H1 (cell line): Measurements from ENCODE around the gene MKLN1. TPM values are rescaled to one million over a fixed set of nuclear protein-coding genes. Genes with fewer than 3 reads are reported as not detected.

Source experiments
- CTCF ChIA-PET: fragments of 300-600 bp; sonication (Branson Sonifier 250); formaldehyde crosslinking; loops from one replicate; lab custom pipeline; 2021; ENCODE audit not compliant: partially characterized antibody; lab: Charles Lee
- POLR2A ChIA-PET: fragments of 300-600 bp; sonication (Branson Sonifier 250); formaldehyde crosslinking; loops from one replicate; lab custom pipeline; 2021; ENCODE audit warnings: inconsistent platforms; ENCODE audit not compliant: partially characterized antibody; lab: Charles Lee
- DNase-seq, 2 experiments: peaks; one replicate each; pipeline versions ENCODE4 v3.0.0 to v3.0.0-alpha.2; 2010 to 2022; ENCODE audit warnings: low spot score in 2 of 2, low read depth in 1 of 2, mixed read lengths in 1 of 2
- FAIRE-seq: peaks from 2 replicates; lab custom pipeline; 2011; peaks lifted over from hg19 to GRCh38; lab: Jason Lieb, UNC
- H2AFZ ChIP-seq: 2 replicates; pipeline ENCODE4 v1.8.1; 2012; ENCODE audit warnings: low read length, inconsistent platforms
- H2AK5ac ChIP-seq: 2 replicates; pipeline ENCODE4 v1.6.1; 2013; ENCODE audit warnings: low read depth, low read length
- H2BK120ac ChIP-seq: replicated peaks from 2 replicates; pipeline ENCODE3; 2013; ENCODE audit warnings: low read depth, low read length, inconsistent platforms
- H2BK12ac ChIP-seq: 2 replicates; pipeline ENCODE4 v1.6.1; 2013; ENCODE audit warnings: low read depth, low read length
- H2BK15ac ChIP-seq: 2 replicates; pipeline ENCODE4 v1.6.1; 2013; ENCODE audit warnings: low read length
- H2BK20ac ChIP-seq: 2 replicates; pipeline ENCODE4 v1.6.1; 2013; ENCODE audit warnings: low read length
- H2BK5ac ChIP-seq: 2 replicates; pipeline ENCODE4 v1.6.1; 2013; ENCODE audit warnings: low read depth, low read length
- H3K14ac ChIP-seq: 2 replicates; pipeline ENCODE4 v1.6.1; 2013; ENCODE audit warnings: inconsistent platforms; ENCODE audit not compliant: insufficient read length
- H3K18ac ChIP-seq: 2 replicates; pipeline ENCODE4 v1.6.1; 2013; ENCODE audit warnings: low read length; ENCODE audit errors: extremely low read depth
- H3K23ac ChIP-seq: 2 replicates; pipeline ENCODE4 v1.6.1; 2013; ENCODE audit warnings: inconsistent platforms; ENCODE audit not compliant: insufficient read length
- H3K23me2 ChIP-seq: 2 replicates; pipeline ENCODE4 v1.6.1; 2013; ENCODE audit warnings: low read depth, low read length
- H3K27ac ChIP-seq: 2 replicates; pipeline ENCODE4 v1.6.1; 2011; ENCODE audit warnings: low read depth, low read length, inconsistent platforms
- H3K27me3 ChIP-seq, 4 experiments: replicated peaks in 1 of 4; 1 replicate in 1 of 4; 2 replicates in 3 of 4; pipeline versions ENCODE4 v1.6.1 to v1.8.1; 2011 to 2013; ENCODE audit warnings: low read length in 3 of 4, mild to moderate bottlenecking in 3 of 4, inconsistent platforms in 2 of 4, mixed read lengths in 2 of 4, moderate library complexity in 1 of 4; ENCODE audit not compliant: control insufficient read depth in 3 of 4, insufficient read depth in 3 of 4; ENCODE audit errors: extremely low read depth in 1 of 4
- H3K36me3 ChIP-seq, 4 experiments: 2 replicates each; pipeline versions ENCODE4 v1.6.1 to v1.8.1; 2011 to 2013; ENCODE audit warnings: mild to moderate bottlenecking in 4 of 4, low read length in 3 of 4, moderate library complexity in 2 of 4, control low read depth in 1 of 4, inconsistent platforms in 1 of 4; ENCODE audit not compliant: insufficient read depth in 4 of 4, control insufficient read depth in 2 of 4
- H3K4ac ChIP-seq: replicated peaks from 2 replicates; pipeline ENCODE3; 2013; ENCODE audit warnings: low read length, low read depth, mixed read lengths, inconsistent platforms; ENCODE audit not compliant: insufficient read length
- H3K4me1 ChIP-seq, 4 experiments: replicated peaks in 1 of 4; 1 replicate in 1 of 4; 2 replicates in 3 of 4; pipeline versions ENCODE4 v1.6.1 to v1.8.1; 2011 to 2013; ENCODE audit warnings: low read length in 3 of 4, inconsistent platforms in 2 of 4, mixed read lengths in 1 of 4; ENCODE audit not compliant: insufficient read depth in 4 of 4, control insufficient read depth in 3 of 4
- H3K4me2 ChIP-seq, 2 experiments: 2 replicates each; pipeline versions ENCODE4 v1.6.1 to v1.8.1; 2011 to 2013; ENCODE audit warnings: low read depth in 2 of 2, low read length in 2 of 2, control low read depth in 1 of 2, inconsistent platforms in 1 of 2, mild to moderate bottlenecking in 1 of 2; ENCODE audit not compliant: insufficient read depth in 1 of 2
- H3K4me3 ChIP-seq, 4 experiments: fragments of 200-600, 300-600 bp in 1 of 4; sonication (generic), shearing (Covaris generic), sonication (Bioruptor Twin) in 1 of 4; 2 replicates each; pipeline versions ENCODE4 v1.5.1 to v1.8.1; 2011 to 2016; ENCODE audit warnings: low read length in 4 of 4, low read depth in 3 of 4, control low read depth in 2 of 4, inconsistent platforms in 2 of 4, mild to moderate bottlenecking in 2 of 4, mixed read lengths in 1 of 4, moderate library complexity in 1 of 4; ENCODE audit not compliant: insufficient read depth in 2 of 4; ENCODE audit errors: extremely low read depth in 1 of 4
- H3K56ac ChIP-seq: replicated peaks from 2 replicates; pipeline ENCODE3; 2013; ENCODE audit warnings: low read depth, mild to moderate bottlenecking, mixed read lengths, low read length, inconsistent platforms; ENCODE audit not compliant: insufficient read length
- H3K79me1 ChIP-seq: 2 replicates; pipeline ENCODE4 v1.6.1; 2013; ENCODE audit warnings: low read depth, low read length, control low read depth
- H3K79me2 ChIP-seq, 2 experiments: 2 replicates each; pipeline versions ENCODE4 v1.6.1 to v1.8.1; 2012 to 2013; ENCODE audit warnings: low read length in 2 of 2, mild to moderate bottlenecking in 2 of 2, inconsistent platforms in 1 of 2; ENCODE audit not compliant: insufficient read depth in 2 of 2, control insufficient read depth in 1 of 2
- H3K9ac ChIP-seq, 4 experiments: replicated peaks in 1 of 4; 1 replicate in 1 of 4; 2 replicates in 3 of 4; pipeline versions ENCODE4 v1.6.1 to v1.8.1; 2011 to 2013; ENCODE audit warnings: low read depth in 3 of 4, low read length in 3 of 4, control low read depth in 2 of 4, mild to moderate bottlenecking in 2 of 4, moderate library complexity in 2 of 4, inconsistent platforms in 1 of 4; ENCODE audit errors: extremely low read depth in 1 of 4
- H3K9me3 ChIP-seq, 2 experiments: 2 replicates each; pipeline versions ENCODE4 v1.6.1 to v1.8.1; 2012 to 2013; ENCODE audit warnings: mild to moderate bottlenecking in 2 of 2, moderate library complexity in 2 of 2, control low read depth in 1 of 2, inconsistent platforms in 1 of 2, low read depth in 1 of 2, low read length in 1 of 2, mixed read lengths in 1 of 2; ENCODE audit not compliant: insufficient read depth in 2 of 2
- H4K20me1 ChIP-seq, 2 experiments: replicated peaks in 1 of 2; 2 replicates each; pipeline versions ENCODE3 to v1.8.1; 2011 to 2013; ENCODE audit warnings: inconsistent platforms in 2 of 2, low read length in 2 of 2, mild to moderate bottlenecking in 1 of 2; ENCODE audit not compliant: insufficient read depth in 2 of 2, control insufficient read depth in 1 of 2
- H4K5ac ChIP-seq: 2 replicates; pipeline ENCODE4 v1.6.1; 2013; ENCODE audit warnings: low read length, low read depth, mixed read lengths, inconsistent platforms; ENCODE audit not compliant: insufficient read length
- H4K8ac ChIP-seq: 2 replicates; pipeline ENCODE4 v1.8.0; 2013; ENCODE audit warnings: mild to moderate bottlenecking, moderate library complexity, low read length, inconsistent platforms; ENCODE audit not compliant: insufficient read depth; ENCODE audit errors: extremely low read depth
- H4K91ac ChIP-seq: replicated peaks from 2 replicates; pipeline ENCODE3; 2013; ENCODE audit warnings: low read length, mixed read lengths, inconsistent platforms; ENCODE audit not compliant: insufficient read length
- CHD2 ChIP-seq: IDR thresholded peaks from 2 replicates; pipeline ENCODE4 v1.6.1; 2012; ENCODE audit warnings: low read length, improper control_type of control experiment
- EZH2 ChIP-seq: fragments of 200-600 bp; sonication (generic); IDR thresholded peaks from 2 replicates; pipeline ENCODE4 v1.7.1; 2012; ENCODE audit warnings: low read depth, mild to moderate bottlenecking, moderate library complexity, low read length, inconsistent platforms; ENCODE audit not compliant: severe bottlenecking
- GABPA ChIP-seq: IDR thresholded peaks from 2 replicates; pipeline ENCODE4 v1.6.1; 2011; ENCODE audit warnings: mild to moderate bottlenecking, low read length, moderate library complexity, borderline replicate concordance; ENCODE audit not compliant: insufficient read depth
- RNF2 ChIP-seq: fragments of 200-900, 300-1000 bp; sonication (generic); IDR thresholded peaks from 2 replicates; pipeline ENCODE4 v1.7.1; 2016; ENCODE audit warnings: borderline replicate concordance, low read depth, mild to moderate bottlenecking, antibody characterized with exemption, low read length; ENCODE audit not compliant: poor library complexity, severe bottlenecking; ENCODE audit errors: missing control alignments
- RXRA ChIP-seq: IDR thresholded peaks from 2 replicates; pipeline ENCODE4 v1.6.1; 2011; ENCODE audit warnings: low read depth, mild to moderate bottlenecking, low read length, moderate library complexity; ENCODE audit not compliant: insufficient read depth
- WGBS, 2 experiments: shearing (Covaris generic) in 1 of 2; methylation state at CpG; one replicate each; pipeline versions ENCODE4 v1.1.6 to v1.1.7; 2013 to 2015; ENCODE audit warnings: low lambda C conversion rate in 2 of 2, mixed read lengths in 2 of 2, inconsistent platforms in 1 of 2, low coverage in 1 of 2, missing lambda C conversion rate in 1 of 2; ENCODE audit not compliant: insufficient replicate concordance in 2 of 2, insufficient coverage in 1 of 2, insufficient read length in 1 of 2; ENCODE audit errors: extremely low coverage in 1 of 2, missing lambda C conversion rate in 1 of 2; 5-methylcytosine and 5-hydroxymethylcytosine counted together
- polyA plus RNA-seq, 7 experiments: library from polyadenylated mRNA; depleted of rRNA in 3 of 7; stranded (reverse) in 5 of 7; unstranded in 2 of 7; fragments of >200 nt in 5 of 7; fragments of 200-250 nt in 2 of 7; gene quantifications; 1 replicate in 5 of 7; 2 replicates in 1 of 7; 4 replicates in 1 of 7; pipeline versions ENCODE4 v1.2.1 to v1.2.3, GENCODE V29; 2011 to 2013; ENCODE audit warnings: missing spikeins in 2 of 7, mixed read lengths in 2 of 7
- total RNA-seq: library from RNA; stranded (reverse); fragmentation: NEBNext Ultra II Directional; extraction: Animal tissue kit (Norgen Biotek cat#: 25700); gene quantifications from 2 replicates; pipeline ENCODE4 v1.2.1, GENCODE V29; 2021

The MKLN1 gene
- total and polyA plus RNA-seq, 2 of the 8 experiments (the other 6 are each of a cell fraction or from before 2014, with no cell fraction given) = 22.3 to 50.9 TPM

DNA sequence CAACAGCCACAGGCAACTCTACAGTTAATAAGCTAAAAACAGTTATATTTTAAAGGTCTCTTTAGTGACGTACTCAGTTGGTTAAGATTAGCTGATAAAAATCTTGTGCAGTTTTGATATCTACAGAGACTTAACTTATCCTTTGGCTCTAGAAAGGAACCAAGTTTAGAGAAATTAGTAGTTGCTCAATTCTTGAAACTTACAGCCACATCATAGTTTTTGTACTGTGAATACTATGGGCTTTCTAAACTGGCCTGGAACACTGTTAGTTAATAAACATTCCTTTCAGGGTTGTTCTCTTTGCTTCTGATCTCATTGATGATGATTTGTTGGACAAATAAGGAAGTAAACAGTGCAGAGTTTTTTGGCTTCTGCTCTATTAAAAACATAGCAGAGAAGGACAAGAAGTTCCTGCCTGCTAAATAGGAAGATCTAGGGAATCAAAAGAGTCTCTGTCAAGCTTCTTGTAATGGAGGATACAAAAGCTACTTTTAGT lies 73.1 kb downstream of the MKLN1 start:
- no peak overlapping the region for H4K5ac ChIP-seq
- H3K4ac ChIP-seq = no peak overlapping the region
- no peak for TF ChIP-seq RXRA
- no peak for TF ChIP-seq CHD2
- no peak for TF ChIP-seq EZH2
- no peak for TF ChIP-seq GABPA
- TF ChIP-seq RNF2 = no peak
- no peak overlapping the region for H3K56ac ChIP-seq
- no peak overlapping the region for H4K8ac ChIP-seq
- H3K79me1 ChIP-seq = no peaks in the 10 kb centered on the region; the same call in 1 of the 2 replicates
- H2BK15ac ChIP-seq = no peak overlapping the region
- FAIRE-seq (no peak), DNase-seq (no peak)
- WGBS, 2 experiments = 90% methylated on average over 1 of the region's 1 CpG; no CpG with 5 or more reads in 1 of the 2 experiments
- H2BK12ac ChIP-seq = no peak overlapping the region
- H3K27ac ChIP-seq = no peak overlapping the region
- no peak overlapping the region for H2BK5ac ChIP-seq
- H3K18ac ChIP-seq = no peak overlapping the region
- peaks cover 0 to 9% of the 10 kb centered on the region in 2 experiments; a peak in 1 of 4 replicates for H3K9me3 ChIP-seq
- ChIA-PET POLR2A (no interaction called here), CTCF (no interaction called here)
- H3K4me2 ChIP-seq = no peak overlapping the region
- peaks cover 0 to 23% (median 10%) of the 10 kb centered on the region in 4 experiments; a peak in 3 of 8 replicates for H3K36me3 ChIP-seq
- no peak overlapping the region for H3K14ac ChIP-seq
- no peaks in the 10 kb centered on the region for H3K27me3 ChIP-seq
- no peak overlapping the region for H2AFZ ChIP-seq
- H3K4me1 ChIP-seq = no peaks in the 10 kb centered on the region; a peak in 1 of 7 replicates
- no peak overlapping the region for H4K91ac ChIP-seq
- no peak overlapping the region for H3K9ac ChIP-seq
- H3K79me2 ChIP-seq = peaks cover 0 to 8% of the 10 kb centered on the region in 2 experiments; a peak in 1 of 4 replicates
- no peak overlapping the region for H2BK20ac ChIP-seq
- no peak overlapping the region for H3K4me3 ChIP-seq
- no peaks in the 10 kb centered on the region for H3K23me2 ChIP-seq
- H2BK120ac ChIP-seq = no peak overlapping the region
- H3K23ac ChIP-seq = no peak overlapping the region
- no peak overlapping the region for H2AK5ac ChIP-seq
- H4K20me1 ChIP-seq = no peaks in the 10 kb centered on the region
